Measurements from ENCODE around the gene TRNAU1AP.

DNA sequence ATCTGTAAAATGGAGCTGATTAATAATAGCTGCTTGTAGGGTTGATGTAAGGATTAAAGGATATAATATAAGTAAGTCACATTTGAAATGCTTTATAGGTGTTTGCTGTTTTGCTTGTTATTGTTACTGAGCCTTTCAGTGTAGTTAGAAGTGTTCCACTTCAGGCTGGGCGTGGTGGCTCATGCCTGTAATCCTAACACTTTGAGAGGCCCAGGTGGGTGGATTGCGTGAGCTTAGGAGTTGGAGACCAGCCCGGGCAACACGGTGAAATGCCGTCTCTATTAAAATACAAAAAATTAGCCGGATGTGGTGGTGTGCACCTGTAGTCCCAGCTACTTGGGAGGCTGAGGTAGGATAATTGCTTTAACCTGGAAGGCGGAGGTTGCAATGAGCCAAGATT, 12.2 kb downstream of the TRNAU1AP start:
- TF ChIP-seq POLR2A (IDR thresholded peaks at IDR 0.05; ENCODE audit: low read depth, low read length): no peak
- TF ChIP-seq POU2F2 (IDR thresholded peaks at IDR 0.05; ENCODE audit: low read depth, low read length): no peak
- no peak for TF ChIP-seq TAF1 (IDR thresholded peaks at IDR 0.05; ENCODE audit: low read depth, low read length)
- TF ChIP-seq SPI1 (IDR thresholded peaks at IDR 0.05; ENCODE audit: low read depth, low read length): no peak
- TF ChIP-seq POLR2AphosphoS5 (IDR thresholded peaks at IDR 0.05; ENCODE audit: low read depth, low read length): no peak
- TF ChIP-seq PAX5 (IDR thresholded peaks at IDR 0.05; ENCODE audit: insufficient read depth, low read length, severe bottlenecking): no peak
